GM23338 (cell line): ENCODE results near the gene TP73. TPM values are rescaled to one million over a fixed set of nuclear protein-coding genes. Genes with fewer than 3 reads are reported as not detected.

Experiments
- ATAC-seq: fragments of 200-7000 bp; cut with Tn5 transposase; 3 replicates; pipeline ENCODE4 v1.9.1; 2020
- DNase-seq: peaks from one replicate; pipeline ENCODE4 v3.0.0-alpha.2; 2015; ENCODE audit warnings: low spot score
- H2AFZ ChIP-seq: fragments of 200-600 bp; sonication (generic); 2 replicates; pipeline ENCODE4 v1.8.0; 2016; ENCODE audit warnings: antibody characterized with exemption, mild to moderate bottlenecking, moderate library complexity
- H3F3A ChIP-seq: fragments of 200-600 bp; sonication (generic); replicated peaks from 2 replicates; pipeline ENCODE4 v1.8.0; 2017; ENCODE audit warnings: antibody characterized with exemption, mixed run types, low read depth
- H3K27ac ChIP-seq: fragments of 200-600 bp; sonication (generic); 2 replicates; pipeline ENCODE4 v1.6.1; 2016; ENCODE audit warnings: low read depth
- H3K27me3 ChIP-seq: fragments of 200-600 bp; sonication (generic); 2 replicates; pipeline ENCODE4 v1.8.0; 2016; ENCODE audit warnings: mild to moderate bottlenecking, mixed run types, moderate library complexity; ENCODE audit not compliant: insufficient read depth
- H3K36me3 ChIP-seq: fragments of 200-600 bp; sonication (generic); 2 replicates; pipeline ENCODE4 v1.8.0; 2016; ENCODE audit warnings: mild to moderate bottlenecking; ENCODE audit not compliant: insufficient read depth
- H3K4me1 ChIP-seq: fragments of 200-600 bp; sonication (generic); 2 replicates; pipeline ENCODE4 v1.8.0; 2016; ENCODE audit warnings: mild to moderate bottlenecking, moderate library complexity; ENCODE audit not compliant: insufficient read depth
- H3K4me2 ChIP-seq: fragments of 200-600 bp; sonication (generic); 2 replicates; pipeline ENCODE4 v1.7.1; 2017; ENCODE audit warnings: mixed run types
- H3K4me3 ChIP-seq: fragments of 200-600 bp; sonication (generic); 2 replicates; pipeline ENCODE4 v1.6.1; 2016; ENCODE audit warnings: mixed run types
- H3K79me2 ChIP-seq: fragments of 200-600 bp; sonication (generic); replicated peaks from 2 replicates; pipeline ENCODE4 v1.8.0; 2017; ENCODE audit warnings: mild to moderate bottlenecking; ENCODE audit not compliant: insufficient read depth
- H3K9me2 ChIP-seq: fragments of 200-600 bp; sonication (generic); 2 replicates; pipeline ENCODE4 v1.8.0; 2017; ENCODE audit not compliant: insufficient read depth
- H4K20me1 ChIP-seq: fragments of 200-600 bp; sonication (generic); replicated peaks from 2 replicates; pipeline ENCODE4 v1.8.0; 2017; ENCODE audit warnings: mild to moderate bottlenecking; ENCODE audit not compliant: insufficient read depth
- H3K27ac Mint-ChIP-seq: 2 replicates; pipeline ENCODE4 v1.8.0; 2020; ENCODE audit warnings: inconsistent platforms, mild to moderate bottlenecking, moderate library complexity, mixed read lengths
- H3K27me3 Mint-ChIP-seq: 3 replicates; pipeline ENCODE4 v1.8.0; 2022; ENCODE audit warnings: low read depth, mild to moderate bottlenecking, moderate library complexity, mixed read lengths, inconsistent platforms; ENCODE audit not compliant: insufficient read depth, poor library complexity
- H3K36me3 Mint-ChIP-seq: 3 replicates; pipeline ENCODE4 v1.8.0; 2021; ENCODE audit warnings: low read depth, mild to moderate bottlenecking, inconsistent platforms, moderate library complexity, mixed read lengths
- H3K4me1 Mint-ChIP-seq: 3 replicates; pipeline ENCODE4 v1.8.0; 2020; ENCODE audit warnings: mild to moderate bottlenecking, inconsistent platforms, mixed read lengths
- H3K4me3 Mint-ChIP-seq: 3 replicates; pipeline ENCODE4 v1.8.0; 2021; ENCODE audit warnings: moderate library complexity, mild to moderate bottlenecking, inconsistent platforms, mixed read lengths
- H3K9me3 Mint-ChIP-seq: 3 replicates; pipeline ENCODE4 v1.8.0; 2020; ENCODE audit warnings: moderate library complexity, mild to moderate bottlenecking, inconsistent platforms, mixed read lengths
- EZH2phosphoT487 ChIP-seq: fragments of 200-600 bp; sonication (generic); IDR thresholded peaks from one replicate; pipeline ENCODE4 v1.8.1; 2018; ENCODE audit warnings: antibody characterized with exemption; ENCODE audit not compliant: unreplicated experiment
- JUNB ChIP-seq: IDR thresholded peaks from one replicate; pipeline ENCODE4 v1.6.1; 2016; ENCODE audit warnings: antibody characterized with exemption; ENCODE audit not compliant: unreplicated experiment
- NANOG ChIP-seq: IDR thresholded peaks from 2 replicates; pipeline ENCODE4 v1.6.1; 2016; ENCODE audit warnings: antibody characterized with exemption, borderline replicate concordance
- POLR2AphosphoS5 ChIP-seq: IDR thresholded peaks from 2 replicates; pipeline ENCODE4 v1.6.1; 2016; ENCODE audit warnings: antibody characterized with exemption, low read depth
- STAT1 ChIP-seq: IDR thresholded peaks from one replicate; pipeline ENCODE4 v1.6.1; 2016; ENCODE audit warnings: antibody characterized with exemption; ENCODE audit not compliant: unreplicated experiment
- ZNF331 ChIP-seq: fragments of 250-450 bp; sonication (Bioruptor Pico); IDR thresholded peaks from 2 replicates; pipeline ENCODE4 v1.5.0; 2020; ENCODE audit warnings: low read depth, mild to moderate bottlenecking, moderate library complexity
- polyA plus RNA-seq: library from polyadenylated mRNA; unstranded; fragments of >200 nt; fragmentation: Nextera tagmentation; extraction: Ambion mirVana; gene quantifications from 2 replicates; pipeline ENCODE4 v1.2.1, GENCODE V29; 2016
- total RNA-seq: library from RNA; depleted of rRNA; stranded (reverse); fragments of >200 nt; shearing (Covaris generic); gene quantifications from 2 replicates; pipeline ENCODE4 v1.2.3, GENCODE V29; 2014
- TF ChIP-seq, protein P1 (sequence below), 2 experiments: fragments of 200-600 bp in 1 of 2; sonication (generic) in 1 of 2; conservative IDR thresholded peaks; 2 replicates each; pipeline versions ENCODE4 v1.5.1 to v1.6.1; 2016 to 2017; ENCODE audit warnings: antibody characterized with exemption in 2 of 2, low read depth in 2 of 2, mild to moderate bottlenecking in 2 of 2, moderate library complexity in 1 of 2
- TF ChIP-seq, protein P2 (sequence below): IDR thresholded peaks from 2 replicates; pipeline ENCODE4 v1.6.1; 2016; ENCODE audit warnings: antibody characterized with exemption

The TP73 gene
- total and polyA plus RNA-seq, 2 experiments from 2014 or later, result 1.4 to 3.4 TPM

DNA sequence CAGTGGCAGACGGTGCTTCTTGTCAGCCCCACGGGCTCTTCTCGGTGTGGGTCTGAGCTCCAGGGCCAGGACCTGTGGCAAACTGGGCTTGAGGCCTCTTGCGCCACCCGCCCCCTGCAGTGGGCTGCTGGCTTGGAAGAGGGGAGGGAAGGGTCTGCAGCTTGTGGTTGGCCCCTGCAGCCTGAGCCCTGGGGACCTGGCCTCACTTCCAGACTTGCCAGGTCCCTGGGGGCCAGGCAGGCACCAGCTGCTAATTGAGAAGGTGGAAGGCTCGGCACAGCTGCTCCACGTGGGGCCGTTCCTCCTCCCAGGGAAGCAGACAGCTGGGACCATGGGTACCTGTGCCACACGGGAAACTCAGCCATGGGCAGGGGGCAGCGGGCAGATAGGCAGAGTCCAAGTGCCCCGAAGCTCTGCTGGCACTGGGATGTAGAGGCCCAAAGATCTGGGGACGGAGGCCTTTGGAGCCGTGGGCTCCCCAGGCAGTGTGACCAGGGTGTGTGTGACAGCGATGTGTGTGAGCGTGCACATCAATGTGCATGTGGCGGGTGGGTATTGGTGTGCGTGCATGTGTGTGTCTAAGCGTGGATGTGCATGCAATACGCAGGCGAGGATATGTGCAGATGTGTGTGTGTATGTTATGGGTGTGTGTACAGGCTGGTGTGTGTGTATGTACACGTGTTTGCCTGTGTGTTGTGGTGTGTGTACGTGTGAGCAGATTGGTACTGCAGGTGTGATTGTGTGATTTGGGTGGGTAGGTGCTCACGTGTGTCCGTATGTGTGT is 39.3 kb downstream of the TP73 start:
- no peaks in the 10 kb centered on the region for H3F3A ChIP-seq
- H2AFZ ChIP-seq, result no peak overlapping the region
- Mint-ChIP-seq H3K4me3 (no peak overlapping the region), H3K27me3 (peaks cover 17% of the 10 kb centered on the region), H3K27ac (no peak overlapping the region), H3K4me1 (peaks cover 24% of the 10 kb centered on the region), H3K36me3 (no peaks in the 10 kb centered on the region), H3K9me3 (no peaks in the 10 kb centered on the region; the same call in 2 of the 3 replicates)
- H3K9me2 ChIP-seq, result no peaks in the 10 kb centered on the region
- H3K79me2 ChIP-seq, result no peaks in the 10 kb centered on the region
- H3K36me3 ChIP-seq, result no peaks in the 10 kb centered on the region
- TF ChIP-seq JUNB (no peak), POLR2AphosphoS5 (no peak), STAT1 (no peak), EZH2phosphoT487 (no peak), NANOG (no peak)
- TF ChIP-seq, protein P1, sequence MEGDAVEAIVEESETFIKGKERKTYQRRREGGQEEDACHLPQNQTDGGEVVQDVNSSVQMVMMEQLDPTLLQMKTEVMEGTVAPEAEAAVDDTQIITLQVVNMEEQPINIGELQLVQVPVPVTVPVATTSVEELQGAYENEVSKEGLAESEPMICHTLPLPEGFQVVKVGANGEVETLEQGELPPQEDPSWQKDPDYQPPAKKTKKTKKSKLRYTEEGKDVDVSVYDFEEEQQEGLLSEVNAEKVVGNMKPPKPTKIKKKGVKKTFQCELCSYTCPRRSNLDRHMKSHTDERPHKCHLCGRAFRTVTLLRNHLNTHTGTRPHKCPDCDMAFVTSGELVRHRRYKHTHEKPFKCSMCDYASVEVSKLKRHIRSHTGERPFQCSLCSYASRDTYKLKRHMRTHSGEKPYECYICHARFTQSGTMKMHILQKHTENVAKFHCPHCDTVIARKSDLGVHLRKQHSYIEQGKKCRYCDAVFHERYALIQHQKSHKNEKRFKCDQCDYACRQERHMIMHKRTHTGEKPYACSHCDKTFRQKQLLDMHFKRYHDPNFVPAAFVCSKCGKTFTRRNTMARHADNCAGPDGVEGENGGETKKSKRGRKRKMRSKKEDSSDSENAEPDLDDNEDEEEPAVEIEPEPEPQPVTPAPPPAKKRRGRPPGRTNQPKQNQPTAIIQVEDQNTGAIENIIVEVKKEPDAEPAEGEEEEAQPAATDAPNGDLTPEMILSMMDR (conservative IDR thresholded peaks at IDR 0.05; ENCODE audit: low read depth in 2 of 2), result no peak
- TF ChIP-seq, protein P2, sequence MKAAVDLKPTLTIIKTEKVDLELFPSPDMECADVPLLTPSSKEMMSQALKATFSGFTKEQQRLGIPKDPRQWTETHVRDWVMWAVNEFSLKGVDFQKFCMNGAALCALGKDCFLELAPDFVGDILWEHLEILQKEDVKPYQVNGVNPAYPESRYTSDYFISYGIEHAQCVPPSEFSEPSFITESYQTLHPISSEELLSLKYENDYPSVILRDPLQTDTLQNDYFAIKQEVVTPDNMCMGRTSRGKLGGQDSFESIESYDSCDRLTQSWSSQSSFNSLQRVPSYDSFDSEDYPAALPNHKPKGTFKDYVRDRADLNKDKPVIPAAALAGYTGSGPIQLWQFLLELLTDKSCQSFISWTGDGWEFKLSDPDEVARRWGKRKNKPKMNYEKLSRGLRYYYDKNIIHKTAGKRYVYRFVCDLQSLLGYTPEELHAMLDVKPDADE, result no peak
- no peak for DNase-seq
- no peaks in the 10 kb centered on the region for H3K27me3 ChIP-seq
- no peaks in the 10 kb centered on the region for H4K20me1 ChIP-seq
- H3K4me3 ChIP-seq, result no peak overlapping the region
- peaks cover 8% of the 10 kb centered on the region; the same call in 1 of the 2 replicates for H3K4me1 ChIP-seq
- no peak overlapping the region for H3K4me2 ChIP-seq
- ATAC-seq, result no peak
- H3K27ac ChIP-seq, result no peak overlapping the region

DNA sequence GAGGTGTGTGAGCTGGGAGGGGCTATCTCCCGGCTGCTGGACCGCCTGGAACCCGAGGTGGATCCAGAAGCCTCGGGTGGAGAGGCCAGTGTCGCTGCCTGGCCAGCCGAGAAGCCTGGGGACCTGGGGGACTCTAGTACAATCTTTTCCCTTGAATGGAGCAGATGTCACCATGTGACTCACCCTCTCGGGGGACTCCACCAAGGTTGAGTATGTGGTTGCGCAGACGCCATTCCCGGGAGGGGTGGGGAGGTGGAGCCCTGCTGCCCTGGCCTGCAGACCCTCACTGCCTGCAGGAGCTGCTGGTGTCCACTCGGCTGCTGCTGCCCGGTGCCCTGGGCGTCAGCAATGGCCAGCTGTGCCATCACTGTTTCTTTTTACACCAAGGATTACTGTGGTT is 40.3 kb downstream of the TP73 start:
- Mint-ChIP-seq H3K36me3 (no peaks in the 10 kb centered on the region), H3K9me3 (no peaks in the 10 kb centered on the region; the same call in 2 of the 3 replicates), H3K4me1 (peaks cover 23% of the 10 kb centered on the region), H3K4me3 (no peak overlapping the region), H3K27ac (no peak overlapping the region), H3K27me3 (peaks cover 20% of the 10 kb centered on the region)
- ATAC-seq (no peak), DNase-seq (no peak)
- Histone ChIP-seq H3K27me3 (no peaks in the 10 kb centered on the region), H3K9me2 (no peaks in the 10 kb centered on the region), H3K79me2 (no peaks in the 10 kb centered on the region), H3K4me1 (peaks cover 8% of the 10 kb centered on the region; the same call in 1 of the 2 replicates), H3K4me3 (no peak overlapping the region), H3K36me3 (no peaks in the 10 kb centered on the region), H3K27ac (no peak overlapping the region), H3F3A (no peaks in the 10 kb centered on the region), H2AFZ (no peak overlapping the region), H3K4me2 (no peak overlapping the region), H4K20me1 (no peaks in the 10 kb centered on the region)
- TF ChIP-seq, protein P2, result no peak
- TF ChIP-seq ZNF331 (CRISPR knock-in tag), result no peak
- no peak for TF ChIP-seq POLR2AphosphoS5
